ES-I3 (cell line): ENCODE measurements around the gene SMURF2.
"Not testable (repeated sequence)": the region's sequence is repeated elsewhere in the genome, so short reads cannot be mapped to it uniquely, and the experiment has no call there.

Experiments
- H3K36me3 ChIP-seq: 2 replicates; pipeline ENCODE4 v1.6.1; 2013; ENCODE audit warnings: mild to moderate bottlenecking, low read length, control low read depth, moderate library complexity; ENCODE audit not compliant: insufficient read depth
- H3K4me1 ChIP-seq: 2 replicates; pipeline ENCODE4 v1.6.1; 2013; ENCODE audit warnings: mild to moderate bottlenecking, control low read depth, low read length; ENCODE audit not compliant: insufficient read depth
- H3K9ac ChIP-seq: 2 replicates; pipeline ENCODE4 v1.6.1; 2013; ENCODE audit warnings: low read depth, mild to moderate bottlenecking, low read length, moderate library complexity
- H3K9me3 ChIP-seq: 2 replicates; pipeline ENCODE4 v1.6.1; 2013; ENCODE audit warnings: mild to moderate bottlenecking, low read length, moderate library complexity; ENCODE audit not compliant: control insufficient read depth, insufficient read depth

The SMURF2 gene

DNA sequence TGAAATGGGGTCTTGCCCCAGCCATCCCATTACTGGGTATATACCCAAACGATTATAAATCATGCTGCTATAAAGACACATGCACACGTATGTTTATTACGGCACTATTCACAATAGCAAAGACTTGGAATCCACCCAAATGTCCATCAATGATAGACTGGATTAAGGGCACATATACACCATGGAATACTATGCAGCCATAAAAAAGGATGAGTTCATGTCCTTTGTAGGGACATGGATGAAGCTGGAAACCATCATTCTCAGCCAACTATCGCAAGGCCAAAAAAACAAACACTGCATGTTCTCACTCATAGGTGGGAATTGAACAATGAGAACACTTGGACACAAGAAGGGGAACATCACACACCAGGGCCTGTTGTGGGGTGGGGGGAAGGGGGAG is 85.1 kb downstream of the SMURF2 start:
- not testable (repeated sequence) for H3K4me1 ChIP-seq, H3K9ac ChIP-seq, H3K9me3 ChIP-seq, H3K36me3 ChIP-seq

GRCh38 chr17:64575431-64575830 is 86.7 kb downstream of the SMURF2 start:
- Histone ChIP-seq H3K36me3 (peaks cover 5% of the 10 kb centered on the region; the same call in 1 of the 2 replicates), H3K9me3 (no peaks in the 10 kb centered on the region), H3K9ac (no peak overlapping the region), H3K4me1 (no peaks in the 10 kb centered on the region)

DNA sequence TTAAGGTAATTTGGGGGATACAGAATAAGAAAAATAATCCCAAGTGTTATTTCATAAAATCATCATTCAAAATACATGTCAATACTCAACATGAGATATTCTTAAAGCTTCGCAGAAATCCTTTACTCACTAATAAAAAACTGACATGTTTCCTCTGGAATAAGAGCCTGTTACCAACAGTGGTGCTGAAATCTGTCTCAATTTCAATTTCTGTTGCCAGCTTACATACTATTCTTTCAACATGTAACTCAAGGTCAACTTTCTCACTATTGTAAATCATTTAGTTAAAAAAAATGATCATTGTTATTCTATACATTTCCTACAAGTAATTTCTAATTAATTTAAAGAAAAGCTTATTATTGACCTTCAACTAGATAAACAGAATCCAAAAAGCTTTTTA is 87.5 kb downstream of the SMURF2 start:
- Histone ChIP-seq H3K36me3 (peaks cover 4% of the 10 kb centered on the region; the same call in 1 of the 2 replicates), H3K4me1 (no peaks in the 10 kb centered on the region), H3K9ac (no peak overlapping the region), H3K9me3 (no peaks in the 10 kb centered on the region)

GRCh38 chr17:64573214-64573613 is 88.9 kb downstream of the SMURF2 start:
- no peaks in the 10 kb centered on the region for H3K9me3 ChIP-seq
- no peak overlapping the region for H3K9ac ChIP-seq
- H3K36me3 ChIP-seq = no peaks in the 10 kb centered on the region; the same call in 1 of the 2 replicates
- H3K4me1 ChIP-seq = no peaks in the 10 kb centered on the region

DNA sequence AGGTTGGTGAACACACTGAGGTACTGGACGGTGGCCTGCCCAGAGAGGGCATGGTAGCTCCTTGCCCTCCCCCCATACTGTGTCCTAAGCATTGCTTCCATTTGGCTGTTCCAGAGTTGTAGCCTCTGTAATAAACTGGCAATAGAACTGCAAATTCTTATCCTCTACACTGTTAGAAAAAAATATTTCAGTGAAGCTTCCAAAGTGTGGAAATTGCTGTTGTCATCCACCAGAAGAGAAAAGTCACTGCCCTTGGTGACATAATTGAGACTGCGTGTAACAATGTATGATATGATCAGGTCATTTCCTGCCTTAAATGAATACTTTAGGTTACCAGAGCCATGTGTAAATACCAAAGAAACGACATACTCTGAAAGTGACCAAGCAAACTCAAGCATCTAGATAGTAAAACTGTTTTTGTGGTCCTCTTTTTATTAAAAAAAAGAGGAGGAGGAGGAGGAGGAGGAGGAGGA is 89.4 kb downstream of the SMURF2 start:
- no peak overlapping the region for H3K9ac ChIP-seq
- no peaks in the 10 kb centered on the region for H3K4me1 ChIP-seq
- H3K36me3 ChIP-seq = no peaks in the 10 kb centered on the region; the same call in 1 of the 2 replicates
- H3K9me3 ChIP-seq = no peaks in the 10 kb centered on the region

GRCh38 chr17:64571746-64572145 is 90.4 kb downstream of the SMURF2 start:
- Histone ChIP-seq H3K36me3 (no peaks in the 10 kb centered on the region; the same call in 1 of the 2 replicates), H3K9me3 (no peaks in the 10 kb centered on the region), H3K9ac (no peak overlapping the region), H3K4me1 (no peaks in the 10 kb centered on the region)

GRCh38 chr17:64565563-64565962 is 96.5 kb downstream of the SMURF2 start:
- H3K4me1 ChIP-seq = no peaks in the 10 kb centered on the region

GRCh38 chr17:64564098-64564497 is 98.0 kb downstream of the SMURF2 start:
- no peaks in the 10 kb centered on the region for H3K9me3 ChIP-seq
- H3K4me1 ChIP-seq = no peaks in the 10 kb centered on the region
- no peak overlapping the region for H3K9ac ChIP-seq
- H3K36me3 ChIP-seq = peaks cover 7% of the 10 kb centered on the region

More at GRCh38 chr17:64565563-64565962, 96.5 kb downstream of the SMURF2 start:
- Histone ChIP-seq H3K9ac (no peak overlapping the region), H3K9me3 (no peaks in the 10 kb centered on the region), H3K36me3 (peaks cover 7% of the 10 kb centered on the region)

GRCh38 chr17:64555281-64555680 is 106.8 kb downstream of the SMURF2 start:
- Histone ChIP-seq H3K4me1 (peaks cover 5% of the 10 kb centered on the region), H3K9me3 (no peaks in the 10 kb centered on the region), H3K36me3 (0 out of 2 replicates have a peak, but pooled peaks cover 3% of the 10 kb centered on the region), H3K9ac (no peak overlapping the region)

GRCh38 chr17:64554028-64554637 is 108.0 kb downstream of the SMURF2 start:
- Histone ChIP-seq H3K4me1 (peaks cover 5% of the 10 kb centered on the region), H3K9ac (no peak overlapping the region), H3K36me3 (0 out of 2 replicates have a peak, but pooled peaks cover 3% of the 10 kb centered on the region), H3K9me3 (no peaks in the 10 kb centered on the region)

DNA sequence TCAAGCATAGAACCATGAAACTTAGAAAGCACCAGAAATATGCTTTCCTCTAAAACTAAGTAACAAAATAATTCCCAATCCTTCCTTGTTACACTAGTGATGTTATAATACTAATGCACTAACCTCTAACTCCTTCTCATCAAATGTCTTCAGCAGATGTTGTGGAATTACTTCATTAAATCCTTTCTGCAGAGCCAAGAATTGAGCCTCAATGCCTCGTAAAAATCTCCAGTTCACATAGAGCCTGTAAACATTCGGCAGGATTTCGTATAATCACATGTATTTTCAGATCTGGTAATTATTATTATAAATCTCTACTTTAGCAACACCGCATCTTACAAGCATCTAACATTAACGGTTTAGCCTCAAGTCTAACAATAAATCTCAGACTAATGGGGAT is 110.6 kb downstream of the SMURF2 start:
- Histone ChIP-seq H3K36me3 (0 out of 2 replicates have a peak, but pooled peaks cover 3% of the 10 kb centered on the region), H3K9ac (no peak overlapping the region), H3K9me3 (no peaks in the 10 kb centered on the region), H3K4me1 (peaks cover 22% of the 10 kb centered on the region)

- Histone ChIP-seq H3K9me3 (no peaks in the 10 kb centered on the region), H3K36me3 (no peaks in the 10 kb centered on the region)
These were observed 114.8 kb downstream of the SMURF2 start for GRCh38 chr17:64547319-64547718.

GRCh38 chr17:64546716-64547115 is 115.4 kb downstream of the SMURF2 start:
- Histone ChIP-seq H3K36me3 (no peaks in the 10 kb centered on the region), H3K9me3 (no peaks in the 10 kb centered on the region), H3K9ac (no peak overlapping the region), H3K4me1 (peaks cover 16% of the 10 kb centered on the region)

More at GRCh38 chr17:64547319-64547718, 114.8 kb downstream of the SMURF2 start:
- peaks cover 16% of the 10 kb centered on the region for H3K4me1 ChIP-seq
- H3K9ac ChIP-seq = no peak overlapping the region

GRCh38 chr17:64544742-64545141 is 117.4 kb downstream of the SMURF2 start:
- no peak overlapping the region for H3K9ac ChIP-seq
- no peaks in the 10 kb centered on the region for H3K9me3 ChIP-seq
- H3K4me1 ChIP-seq = peaks cover 16% of the 10 kb centered on the region
- peaks cover 5% of the 10 kb centered on the region; the same call in 1 of the 2 replicates for H3K36me3 ChIP-seq

GRCh38 chr17:64540118-64540776 is 121.9 kb downstream of the SMURF2 start:
- no peaks in the 10 kb centered on the region for H3K4me1 ChIP-seq
- no peaks in the 10 kb centered on the region for H3K9me3 ChIP-seq
- H3K36me3 ChIP-seq = peaks cover 21% of the 10 kb centered on the region
- H3K9ac ChIP-seq = no peak overlapping the region
